Measurements from ENCODE around the gene NCS1.

The NCS1 gene

GRCh38 chr9:130195638-130196037 is 23.4 kb downstream of the NCS1 start:
- no peak for DNase-seq (ENCODE audit: low spot score)

DNA sequence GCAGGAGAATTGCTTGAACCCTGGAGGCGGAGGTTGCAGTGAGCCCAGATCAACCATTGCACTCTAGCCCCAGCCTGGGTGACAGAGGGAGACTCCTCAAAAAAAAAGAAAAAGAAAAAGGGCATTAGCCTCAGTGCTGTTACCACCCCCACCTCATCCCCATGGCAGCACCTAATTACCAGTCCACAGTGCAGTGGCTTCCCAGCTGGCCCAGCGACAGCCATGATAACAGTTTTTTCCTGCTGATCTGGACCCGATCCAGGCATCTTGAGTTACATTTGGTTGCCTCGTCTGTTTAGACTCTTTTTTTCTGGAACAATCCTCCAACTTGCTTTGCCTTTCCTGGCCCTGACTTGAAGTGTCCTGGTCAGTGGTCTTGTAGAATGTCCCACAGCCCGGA is 24.4 kb downstream of the NCS1 start:
- DNase-seq (ENCODE audit: low spot score): peak; percentile 77

- no peak for DNase-seq (ENCODE audit: low spot score)
Observed at GRCh38 chr9:130197386-130197785, 25.2 kb downstream of the NCS1 start.

DNA sequence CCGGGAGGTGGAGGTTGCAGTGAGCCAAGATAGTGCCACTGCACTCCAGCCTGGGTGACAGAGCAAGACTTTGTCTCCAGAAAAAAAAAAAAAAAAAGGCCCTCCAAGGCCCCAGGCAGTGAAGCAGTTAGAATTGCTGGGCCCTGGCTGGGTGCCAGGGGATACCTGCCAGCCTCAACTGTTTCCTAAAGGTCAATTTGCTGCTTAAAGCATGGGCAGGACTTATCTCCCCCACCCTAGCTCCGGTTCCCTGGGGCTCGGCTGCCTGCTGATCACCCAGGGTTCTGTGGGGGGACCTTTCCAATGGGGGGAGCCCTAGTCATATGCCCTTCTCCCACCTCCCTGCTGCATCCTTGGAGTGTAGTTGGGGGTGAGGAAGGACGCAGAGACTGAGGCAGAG is 25.7 kb downstream of the NCS1 start:
- DNase-seq (ENCODE audit: low spot score): no peak

DNA sequence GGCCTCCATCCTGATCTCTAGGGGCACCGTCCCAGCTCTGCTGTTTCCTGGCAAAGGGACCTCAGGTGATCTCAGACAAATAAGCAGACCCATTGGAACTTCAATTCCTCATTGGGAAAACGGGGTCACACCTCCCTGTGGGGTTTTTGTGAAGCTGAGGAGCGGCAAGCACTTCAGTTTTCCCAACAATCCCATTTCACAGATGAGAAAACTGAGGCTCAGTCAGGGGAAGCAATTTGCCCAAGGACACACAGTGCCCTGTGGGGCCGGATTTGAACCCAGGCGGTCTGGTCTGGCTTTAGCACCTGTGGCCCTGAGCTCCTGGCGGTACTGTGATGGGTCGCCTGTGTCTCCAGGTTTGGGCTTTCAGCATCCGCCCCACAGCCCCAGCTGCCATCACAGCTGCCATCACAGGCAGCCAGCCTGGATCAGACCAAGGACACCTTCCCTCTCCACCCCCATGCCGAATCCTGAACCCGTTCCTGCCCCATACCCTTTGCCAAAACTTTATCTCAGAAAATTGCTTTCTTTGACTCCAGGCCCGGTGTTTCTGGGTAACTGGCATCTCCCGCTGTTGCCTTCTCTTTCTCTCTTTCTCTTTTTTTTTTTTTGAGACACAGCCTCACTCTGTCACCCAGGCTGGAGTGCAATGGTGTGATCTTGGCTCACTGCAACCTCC is 26.4 kb downstream of the NCS1 start:
- DNase-seq (ENCODE audit: low spot score): no peak

GRCh38 chr9:130199605-130200004 is 27.4 kb downstream of the NCS1 start:
- DNase-seq (ENCODE audit: low spot score): no peak

DNA sequence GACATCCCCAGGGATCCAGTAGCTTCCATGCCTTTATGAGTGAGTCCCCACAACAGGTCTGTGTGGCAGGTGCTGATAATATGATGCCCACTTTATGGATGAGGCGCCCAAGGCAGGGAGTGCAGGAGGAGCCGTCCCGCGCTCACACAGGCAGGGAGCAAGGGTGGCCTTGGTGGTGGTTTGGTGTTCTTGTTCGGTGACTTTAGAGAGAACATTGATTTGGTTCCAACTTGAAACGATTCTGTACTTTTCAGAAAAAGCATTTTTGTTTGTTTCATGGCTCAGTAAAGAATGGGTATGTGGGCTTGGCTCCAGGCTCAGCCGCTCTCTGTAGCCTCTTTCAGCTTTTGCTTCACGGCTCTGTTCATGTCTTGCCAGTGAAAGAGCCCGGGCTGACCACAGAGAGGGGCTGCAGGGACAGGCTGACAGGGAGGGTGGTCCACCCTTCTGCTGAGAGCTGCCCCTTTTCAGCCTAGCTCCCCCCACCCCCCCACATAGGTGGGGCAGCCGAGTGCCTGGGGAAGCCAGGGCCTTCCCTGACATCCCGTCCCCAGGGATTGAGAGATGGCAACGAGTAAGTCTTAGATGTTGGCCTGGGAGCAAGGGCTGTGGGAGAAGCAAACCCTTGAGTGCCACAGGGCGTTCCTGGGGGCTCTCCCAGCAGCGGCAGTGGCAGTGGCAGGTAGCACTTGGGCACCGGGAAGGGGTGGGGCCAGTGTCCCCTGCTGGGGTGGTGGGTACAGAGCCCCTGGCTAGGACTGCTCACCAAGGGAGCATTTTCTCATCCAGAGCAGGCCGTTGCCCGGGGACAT is 28.0 kb downstream of the NCS1 start:
- DNase-seq (ENCODE audit: low spot score): no peak

GRCh38 chr9:130201399-130201873 is 29.2 kb downstream of the NCS1 start:
- no peak for DNase-seq (ENCODE audit: low spot score)

DNA sequence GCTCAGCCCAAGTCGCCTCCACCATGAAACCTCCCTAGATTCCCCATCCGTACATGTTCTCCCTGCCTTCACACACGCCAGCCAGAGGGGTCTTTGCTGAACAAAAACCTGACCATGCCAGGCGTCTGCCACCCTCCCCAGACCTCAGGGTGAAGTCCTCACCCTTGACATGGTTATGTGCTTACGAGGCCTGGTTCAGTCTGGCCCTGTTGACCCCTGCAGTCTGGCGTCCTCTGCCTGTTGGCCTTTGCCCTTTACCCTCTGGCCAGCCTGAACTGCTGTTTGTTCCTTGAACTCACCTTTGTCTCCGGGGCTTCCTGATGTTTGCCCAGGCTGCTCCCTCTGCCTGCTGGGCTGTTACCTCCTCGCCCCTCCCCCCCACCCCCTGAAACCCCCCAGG is 29.8 kb downstream of the NCS1 start:
- DNase-seq (ENCODE audit: low spot score): no peak

DNA sequence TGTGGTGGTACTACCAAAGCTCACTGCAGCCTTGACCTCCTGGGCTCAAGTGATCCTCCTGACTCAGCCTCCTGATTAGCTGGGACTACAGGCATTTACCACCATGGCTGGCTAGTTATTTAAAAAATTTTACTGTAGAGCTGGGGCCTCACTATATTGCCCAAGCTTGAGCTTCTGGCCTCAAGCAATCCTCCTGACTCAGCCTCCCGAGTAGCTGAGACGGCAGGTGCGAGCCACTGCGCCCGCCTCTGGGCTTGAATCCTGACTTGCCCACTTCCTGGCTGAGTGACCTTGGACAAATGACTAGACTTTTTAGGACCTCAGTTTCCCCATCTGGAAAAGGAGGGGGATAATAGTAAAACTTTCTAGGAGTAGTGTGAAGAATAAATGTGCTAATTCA is 32.1 kb downstream of the NCS1 start:
- no peak for DNase-seq (ENCODE audit: low spot score)

GRCh38 chr9:130204959-130205358 is 32.8 kb downstream of the NCS1 start:
- no peak for DNase-seq (ENCODE audit: low spot score)

DNA sequence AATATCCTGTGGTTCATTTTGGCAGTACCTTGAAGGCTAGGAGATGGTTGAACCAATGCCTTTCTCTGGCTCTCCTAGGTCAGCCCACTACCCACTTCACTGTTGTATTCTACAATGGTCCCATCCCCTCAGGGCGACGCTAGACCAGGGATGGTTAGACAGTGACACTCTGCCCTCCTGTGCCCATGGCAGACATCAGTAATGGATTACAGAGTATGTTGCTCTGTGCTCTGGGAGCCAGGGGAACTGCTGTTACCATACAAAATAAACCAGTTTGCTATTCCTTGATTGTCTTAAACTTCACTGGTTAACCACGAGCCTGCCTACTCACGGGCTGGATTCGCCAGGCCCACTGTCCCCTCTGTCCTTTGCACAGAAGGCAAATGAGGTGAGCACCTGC is 33.7 kb downstream of the NCS1 start:
- DNase-seq (ENCODE audit: low spot score): no peak

DNA sequence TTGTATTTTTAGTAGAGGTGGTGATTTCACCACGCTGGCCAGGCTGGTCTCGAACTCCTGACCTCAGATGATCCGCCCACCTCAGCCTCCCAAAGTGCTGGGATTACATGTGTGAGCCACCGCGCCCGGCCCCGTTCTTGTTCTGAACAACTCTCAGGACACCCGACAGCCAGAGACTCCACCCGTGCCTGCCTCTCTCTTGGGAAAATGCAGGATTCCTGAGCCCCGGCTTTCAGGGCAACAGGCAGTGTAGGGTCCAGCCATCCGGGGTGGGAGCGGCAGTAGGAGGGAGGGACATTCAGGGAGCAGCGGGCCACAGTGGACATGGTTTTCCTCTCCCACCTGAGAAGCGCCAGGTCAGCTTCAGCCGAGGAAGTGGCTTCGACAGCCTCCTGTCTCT is 34.4 kb downstream of the NCS1 start:
- DNase-seq (ENCODE audit: low spot score): no peak

DNA sequence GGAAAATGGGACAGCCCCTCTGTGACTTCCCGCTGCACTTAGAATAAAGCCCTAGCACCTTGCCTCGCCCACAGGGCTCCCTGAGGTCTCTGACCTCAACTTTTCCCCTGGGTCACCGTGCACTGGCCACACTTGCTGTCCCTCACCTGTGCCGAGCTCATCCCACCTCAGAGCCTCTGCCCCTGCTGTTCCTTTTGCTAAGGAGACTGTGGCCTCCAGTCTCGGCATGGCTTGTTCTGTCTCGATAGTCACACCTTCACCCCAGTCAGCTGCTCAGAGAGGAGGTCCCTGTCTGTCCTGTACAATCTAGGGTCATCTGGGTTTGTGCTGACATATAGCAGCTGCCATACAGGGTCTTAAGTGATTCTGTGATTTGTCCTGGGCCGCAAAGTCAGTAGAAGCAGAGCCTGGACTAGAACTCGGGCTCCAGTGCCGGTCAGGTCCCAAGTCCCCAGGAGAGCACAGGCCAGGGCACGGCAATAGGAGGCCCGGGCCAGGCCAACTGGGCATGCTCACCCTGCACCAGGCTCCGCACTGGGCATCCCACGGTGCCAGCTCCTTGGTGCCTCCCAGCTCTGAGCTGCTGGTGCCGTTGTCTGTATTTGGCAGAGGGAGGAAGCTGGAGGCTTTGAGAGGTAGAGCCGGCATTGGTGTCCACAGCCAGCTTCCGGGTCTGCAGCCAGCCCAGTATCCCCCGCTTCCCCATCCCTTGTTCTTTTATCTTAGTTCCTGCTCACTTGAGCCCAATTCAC is 35.2 kb downstream of the NCS1 start:
- no peak for DNase-seq (ENCODE audit: low spot score)

GRCh38 chr9:130208600-130209347 is 36.6 kb downstream of the NCS1 start:
- DNase-seq (ENCODE audit: low spot score): peak; percentile 68

GRCh38 chr9:130209422-130209821 is 37.2 kb downstream of the NCS1 start:
- DNase-seq (ENCODE audit: low spot score): no peak

GRCh38 chr9:130211548-130212226 is 39.5 kb downstream of the NCS1 start:
- DNase-seq (ENCODE audit: low spot score): no peak

DNA sequence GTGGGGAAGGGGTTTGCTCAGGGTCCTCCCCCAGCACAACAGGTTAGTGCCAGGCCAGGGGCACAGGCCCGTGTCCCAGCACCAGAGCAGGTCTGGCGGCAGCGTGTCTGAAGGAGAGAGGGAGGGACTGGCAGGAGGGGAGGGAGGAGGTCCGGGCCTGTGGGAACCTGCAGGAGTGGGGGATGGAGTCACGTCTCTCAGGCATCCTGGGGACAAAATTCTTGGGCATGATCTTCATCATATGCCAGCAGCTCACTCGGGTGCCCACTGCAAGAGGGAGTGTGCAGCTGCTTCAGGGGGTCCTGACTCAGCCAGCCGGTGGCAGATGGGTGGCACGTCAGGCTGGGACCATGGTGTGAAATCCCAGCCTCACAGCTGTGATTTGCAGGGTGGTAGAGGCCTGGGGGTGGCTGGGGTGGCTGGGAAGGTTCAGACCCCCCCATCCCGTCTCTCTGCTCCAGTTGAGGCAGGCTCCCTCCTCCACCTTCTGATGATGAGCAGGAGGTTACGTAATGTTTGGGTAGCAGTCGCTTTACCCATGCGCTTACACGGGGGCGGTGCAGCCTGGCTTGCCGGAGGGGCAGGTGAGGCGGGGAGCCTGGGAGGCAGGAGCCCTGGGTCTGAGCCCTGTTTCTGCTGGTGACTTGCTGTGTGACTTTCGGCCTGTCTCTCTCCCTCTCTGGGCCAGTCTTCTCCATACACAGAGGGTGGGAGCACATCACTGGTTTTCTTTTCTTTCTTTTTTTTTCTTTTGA is 40.5 kb downstream of the NCS1 start:
- no peak for DNase-seq (ENCODE audit: low spot score)

- DNase-seq (ENCODE audit: low spot score): no peak
Observed at GRCh38 chr9:130213911-130214761, 41.9 kb downstream of the NCS1 start.

Measured in D341Med (cell line).